HG03565 (cell line): ENCODE results near the gene PRKCD.

Source experiments
- ATAC-seq: cut with Tn5 transposase; IDR thresholded peaks from one replicate; pipeline ENCODE4 v1.9.1; 2021; ENCODE audit warnings: mild to moderate bottlenecking, moderate library complexity; ENCODE audit not compliant: unreplicated experiment

The PRKCD gene

GRCh38 chr3:53154881-53155285 lies 6.1 kb upstream of the PRKCD start:
- ATAC-seq = no peak

GRCh38 chr3:53155760-53156159 lies 5.2 kb upstream of the PRKCD start:
- ATAC-seq = no peak

- ATAC-seq = no peak
Observed at GRCh38 chr3:53156368-53156834, 4.6 kb upstream of the PRKCD start.

GRCh38 chr3:53157974-53158580 lies 2.9 kb upstream of the PRKCD start:
- no peak for ATAC-seq

GRCh38 chr3:53158765-53159155 lies 2.2 kb upstream of the PRKCD start:
- ATAC-seq = no peak

- no peak for ATAC-seq
Observed at GRCh38 chr3:53159156-53160060, 1.6 kb upstream of the PRKCD start.

GRCh38 chr3:53160061-53160659 lies 849 bp upstream of the PRKCD start:
- ATAC-seq = no peak

- no peak for ATAC-seq
Observed at GRCh38 chr3:53161450-53161819, 426 bp downstream of the PRKCD start.

- no peak for ATAC-seq
Observed at GRCh38 chr3:53161820-53162671, 1.0 kb downstream of the PRKCD start.

- ATAC-seq = no peak
Observed at GRCh38 chr3:53162672-53163443, 1.8 kb downstream of the PRKCD start.

- ATAC-seq = no peak
Observed at GRCh38 chr3:53163444-53164387, 2.7 kb downstream of the PRKCD start.

GRCh38 chr3:53164911-53165310 lies 3.9 kb downstream of the PRKCD start:
- ATAC-seq = no peak

- no peak for ATAC-seq
Observed at GRCh38 chr3:53166206-53166605, 5.2 kb downstream of the PRKCD start.

- ATAC-seq = no peak
Observed at GRCh38 chr3:53166781-53167291, 5.8 kb downstream of the PRKCD start.

GRCh38 chr3:53167418-53168174 lies 6.6 kb downstream of the PRKCD start:
- no peak for ATAC-seq

GRCh38 chr3:53168175-53168923 lies 7.3 kb downstream of the PRKCD start:
- no peak for ATAC-seq

- no peak for ATAC-seq
Observed at GRCh38 chr3:53169045-53169831, 8.2 kb downstream of the PRKCD start.
